Erythroblast (primary cell): ENCODE data around the gene JUNB.

ENCODE experiments used
- DNase-seq, 2 experiments: peaks; one replicate each; lab custom pipeline; 2025; lab: John Stamatoyannopoulos, UW
- GATA1 ChIP-seq: IDR thresholded peaks from 2 replicates; pipeline ENCODE4 v1.6.1; 2011; ENCODE audit warnings: low read depth, mild to moderate bottlenecking, control low read depth, low read length, moderate library complexity
- POLR2A ChIP-seq: IDR thresholded peaks from 2 replicates; pipeline ENCODE4 v1.6.1; 2011; ENCODE audit warnings: mild to moderate bottlenecking, low read length

JUNB gene

GRCh38 chr19:12788682-12789097 lies 2.6 kb upstream of the JUNB start:
- peak; percentile 90 to 93 for DNase-seq
- TF ChIP-seq POLR2A = peak; percentile 64
- no peak for TF ChIP-seq GATA1

GRCh38 chr19:12789098-12789903 lies 2.0 kb upstream of the JUNB start:
- peak; percentile 15 for TF ChIP-seq POLR2A
- TF ChIP-seq GATA1 = no peak
- DNase-seq = no peak

- DNase-seq = peak; percentile 100
These were observed 1.2 kb upstream of the JUNB start for GRCh38 chr19:12789904-12790619.

GRCh38 chr19:12790628-12791344 lies 500 bp upstream of the JUNB start:
- DNase-seq = no peak
- no peak for TF ChIP-seq GATA1
- no peak for TF ChIP-seq POLR2A

More at GRCh38 chr19:12789904-12790619, 1.2 kb upstream of the JUNB start:
- TF ChIP-seq POLR2A (peak; percentile 73), GATA1 (no peak)

GRCh38 chr19:12792051-12792852 lies 966 bp downstream of the JUNB start:
- DNase-seq = peak; percentile 78 to 86
- TF ChIP-seq POLR2A = no peak
- TF ChIP-seq GATA1 = no peak

- TF ChIP-seq GATA1 = no peak
- TF ChIP-seq POLR2A = no peak
- DNase-seq = no peak
These were observed 1.6 kb downstream of the JUNB start for GRCh38 chr19:12792853-12793289.

- peak; percentile 94 to 98 for DNase-seq
- TF ChIP-seq POLR2A (peak; percentile 93), GATA1 (no peak)
These were observed 2.3 kb downstream of the JUNB start for GRCh38 chr19:12793290-12794195.

- no peak for TF ChIP-seq POLR2A
- no peak for TF ChIP-seq GATA1
- DNase-seq = peak in 1 of 2 experiments; percentile 59
These were observed 3.1 kb downstream of the JUNB start for GRCh38 chr19:12794196-12794941.

- TF ChIP-seq GATA1 = no peak
- no peak for TF ChIP-seq POLR2A
- no peak for DNase-seq
These were observed 3.7 kb downstream of the JUNB start for GRCh38 chr19:12794971-12795381.

- DNase-seq = peak; percentile 85 to 91
- no peak for TF ChIP-seq GATA1
- peak; percentile 72 for TF ChIP-seq POLR2A
These were observed 5.1 kb downstream of the JUNB start for GRCh38 chr19:12796146-12797071.
